Endothelial cell of umbilical vein (primary cell): ENCODE results near the gene SDE2. TPM values are rescaled to one million over a fixed set of nuclear protein-coding genes. Genes with fewer than 3 reads are reported as not detected.

ENCODE experiments used
- BruUV-seq: library from RNA; stranded (reverse); fragments of 400-500 nt; replicated peaks from 2 replicates; lab custom pipeline; 2021; lab: Mats Ljungman, UMichigan
- CTCF ChIA-PET: fragments of 300-600, 350-600 bp; sonication (Branson Sonifier 250); formaldehyde crosslinking; loops from one replicate; lab custom pipeline; 2021; ENCODE audit warnings: antibody characterized with exemption, inconsistent platforms; lab: Charles Lee
- POLR2A ChIA-PET: fragments of 300-600, 350-600 bp; sonication (Branson Sonifier 250); formaldehyde crosslinking; loops from one replicate; lab custom pipeline; 2021; ENCODE audit warnings: antibody characterized with exemption, inconsistent platforms; lab: Charles Lee
- DNase-seq: peaks from one replicate; pipeline ENCODE4 v3.0.0-alpha.2; 2011; ENCODE audit warnings: low read depth, low spot score
- FAIRE-seq: peaks from 2 replicates; lab custom pipeline; 2011; peaks lifted over from hg19 to GRCh38; lab: Jason Lieb, UNC
- H2AFZ ChIP-seq: 2 replicates; pipeline ENCODE4 v1.6.0; 2012; ENCODE audit warnings: low read depth, low read length, control low read depth, inconsistent platforms
- H3K27ac ChIP-seq: 2 replicates; pipeline ENCODE4 v1.5.1; 2011; ENCODE audit warnings: low read depth, mild to moderate bottlenecking, control low read depth, low read length, moderate library complexity; ENCODE audit not compliant: insufficient read depth
- H3K27me3 ChIP-seq, 2 experiments: 2 replicates each; pipeline versions ENCODE4 v1.6.0 to v1.6.1; 2011; ENCODE audit warnings: low read length in 2 of 2, mixed read lengths in 1 of 2; ENCODE audit not compliant: control insufficient read depth in 2 of 2, insufficient read depth in 2 of 2
- H3K36me3 ChIP-seq, 2 experiments: 2 replicates in 1 of 2; 3 replicates in 1 of 2; pipeline ENCODE4 v1.5.1; 2011; ENCODE audit warnings: low read length in 2 of 2, mild to moderate bottlenecking in 1 of 2, moderate library complexity in 1 of 2; ENCODE audit not compliant: control insufficient read depth in 2 of 2, insufficient read depth in 2 of 2; ENCODE audit errors: extremely low read depth in 1 of 2
- H3K4me1 ChIP-seq: 3 replicates; pipeline ENCODE4 v1.5.1; 2011; ENCODE audit warnings: mild to moderate bottlenecking, low read length; ENCODE audit not compliant: control insufficient read depth, insufficient read depth; ENCODE audit errors: extremely low read depth
- H3K4me2 ChIP-seq: 2 replicates; pipeline ENCODE4 v1.6.1; 2011; ENCODE audit warnings: low read length, control low read depth, mixed read lengths; ENCODE audit not compliant: insufficient read depth
- H3K4me3 ChIP-seq, 3 experiments: fragments of 200-600 bp in 1 of 3; sonication (generic), shearing (Covaris generic) in 1 of 3; replicated peaks in 1 of 3; 2 replicates each; pipeline ENCODE4 v1.5.1; 2011 to 2016; ENCODE audit warnings: control low read depth in 3 of 3, low read length in 3 of 3, mild to moderate bottlenecking in 2 of 3, inconsistent platforms in 1 of 3, low read depth in 1 of 3, moderate library complexity in 1 of 3; ENCODE audit not compliant: insufficient read depth in 1 of 3
- H3K79me2 ChIP-seq: 2 replicates; pipeline ENCODE4 v1.6.0; 2012; ENCODE audit warnings: low read length, inconsistent platforms; ENCODE audit not compliant: control insufficient read depth, insufficient read depth
- H3K9ac ChIP-seq: replicated peaks from 2 replicates; pipeline ENCODE3; 2011; ENCODE audit warnings: low read length, control low read depth; ENCODE audit not compliant: insufficient read depth; ENCODE audit errors: extremely low read depth
- H3K9me1 ChIP-seq: replicated peaks from 3 replicates; pipeline ENCODE4 v1.6.0; 2011; ENCODE audit warnings: mild to moderate bottlenecking, low read length; ENCODE audit not compliant: control insufficient read depth, insufficient read depth; ENCODE audit errors: extremely low read depth
- H3K9me3 ChIP-seq: replicated peaks from 2 replicates; pipeline ENCODE4 v1.5.1; 2012; ENCODE audit warnings: low read length, inconsistent platforms; ENCODE audit not compliant: control insufficient read depth, insufficient read depth
- H4K20me1 ChIP-seq: replicated peaks from 2 replicates; pipeline ENCODE3; 2011; ENCODE audit warnings: mild to moderate bottlenecking, low read length; ENCODE audit not compliant: control insufficient read depth, insufficient read depth; ENCODE audit errors: extremely low read depth
- CTCF ChIP-seq, 2 donors: IDR thresholded peaks; 1 replicate in 1 of 2; 2 replicates in 1 of 2; pipeline ENCODE4 v1.5.1; 2011; ENCODE audit warnings: low read length in 2 of 2, mild to moderate bottlenecking in 2 of 2, moderate library complexity in 2 of 2, control low read depth in 1 of 2, inconsistent platforms in 1 of 2, low read depth in 1 of 2; ENCODE audit not compliant: insufficient read depth in 1 of 2; ENCODE audit errors: extremely low read depth in 1 of 2
- GATA2 ChIP-seq: IDR thresholded peaks from 2 replicates; pipeline ENCODE4 v1.7.0; 2011; ENCODE audit warnings: low read depth, mild to moderate bottlenecking, moderate library complexity, mixed read lengths, low read length; ENCODE audit not compliant: insufficient read length, insufficient read depth
- JUN ChIP-seq: IDR thresholded peaks from 2 replicates; pipeline ENCODE4 v1.6.1; 2011; ENCODE audit warnings: borderline replicate concordance, low read depth; ENCODE audit not compliant: insufficient read length, insufficient read depth
- POLR2A ChIP-seq: IDR thresholded peaks from 2 replicates; pipeline ENCODE4 v1.6.1; 2012; ENCODE audit warnings: low read depth, mild to moderate bottlenecking, control low read depth, low read length
- dilution Hi-C: fragments of 300-500 bp; cut with MboI; formaldehyde crosslinking; loops from one replicate; pipeline ENCODE4 v1.15.0; 2019; ENCODE audit warnings: low sequenced_read_pairs; ENCODE audit not compliant: extremely low pct_ligation_motif_present
- intact Hi-C: fragments of 100-400 bp; cut with micrococcal nuclease; formaldehyde crosslinking; loops from one replicate; pipeline ENCODE4 v1.10.0; 2022
- polyA plus RNA-seq, 4 experiments: library from polyadenylated mRNA; depleted of rRNA in 3 of 4; stranded (reverse) in 3 of 4; unstranded in 1 of 4; fragments of >200 nt; gene quantifications; 2 replicates each; pipeline versions ENCODE4 v1.2.1 to v1.2.3, GENCODE V29; 2011 to 2012; ENCODE audit warnings: missing spikeins in 1 of 4
- total RNA-seq: library from RNA; stranded (reverse); gene quantifications from 2 replicates; pipeline ENCODE4 v1.2.3, GENCODE V29; 2021

The SDE2 gene
- total and polyA plus RNA-seq, 2 donors (not counting 3 experiments of a cell fraction or from before 2014, with no cell fraction given), result 11.9 to 16.1 TPM

- POLR2A ChIA-PET, result interaction anchor here (0.9 to 1.0 kb wide), 2 partner anchors 12 to 75 kb away, joined by 3 to 4 read pairs; partner anchors contain the start of genes H3-3A and SDE2
- no peak overlapping the region for H3K27ac ChIP-seq
- H3K9me3 ChIP-seq, result no peaks in the 10 kb centered on the region
- H3K36me3 ChIP-seq, result peaks cover 24 to 33% of the 10 kb centered on the region in 2 experiments
- H3K9ac ChIP-seq, result no peak overlapping the region
- H2AFZ ChIP-seq, result no peak overlapping the region
- H3K79me2 ChIP-seq, result peaks cover 11% of the 10 kb centered on the region
- no peak overlapping the region for H3K4me3 ChIP-seq
- no peaks in the 10 kb centered on the region for H4K20me1 ChIP-seq
- H3K4me1 ChIP-seq, result no peaks in the 10 kb centered on the region
- DNase-seq (peak; percentile 58), FAIRE-seq (peak; percentile 33)
- no peaks in the 10 kb centered on the region for H3K9me1 ChIP-seq
- CTCF ChIA-PET, result interaction anchor here (0.6 to 3.9 kb wide), 41 partner anchors 9 to 669 kb away, joined by 3 to 61 read pairs (median 4); partner anchors contain the start of genes H3-3A, SDE2 and SRP9
- H3K4me2 ChIP-seq, result no peak overlapping the region
- no peak for TF ChIP-seq POLR2A
- peak; percentile 36 to 57 for TF ChIP-seq CTCF (IDR thresholded peaks at IDR 0.05; ENCODE audit: extremely low read depth in 1 of 2, insufficient read depth in 1 of 2, low read depth in 1 of 2, low read length in 2 of 2)
- H3K27me3 ChIP-seq, result no peaks in the 10 kb centered on the region
- dilution Hi-C loops (no loop called here), intact Hi-C loops (no loop called here)
- no TSS peak for BruUV-seq
Observed at GRCh38 chr1:225987491-225988316, 11.4 kb downstream of the SDE2 start.

GRCh38 chr1:225981714-225982113 lies 17.4 kb downstream of the SDE2 start:
- BruUV-seq, result no TSS peak
- Histone ChIP-seq H3K4me1 (no peaks in the 10 kb centered on the region), H2AFZ (no peak overlapping the region), H3K9me3 (no peaks in the 10 kb centered on the region), H3K9ac (no peak overlapping the region), H3K27ac (no peak overlapping the region), H3K79me2 (peaks cover 5% of the 10 kb centered on the region), H3K4me3 (no peak overlapping the region), H3K9me1 (no peaks in the 10 kb centered on the region), H4K20me1 (no peaks in the 10 kb centered on the region), H3K36me3 (peaks cover 10 to 23% of the 10 kb centered on the region in 2 experiments), H3K27me3 (no peaks in the 10 kb centered on the region), H3K4me2 (no peak overlapping the region)
- no peak for FAIRE-seq
- TF ChIP-seq CTCF (IDR thresholded peaks at IDR 0.05; ENCODE audit: extremely low read depth in 1 of 2, insufficient read depth in 1 of 2, low read depth in 1 of 2, low read length in 2 of 2) (no peak), GATA2 (no peak), POLR2A (no peak), JUN (no peak)
- no peak for DNase-seq
- ChIA-PET CTCF (interaction anchor here (1.5 kb wide), 1 partner anchor 83 kb away, joined by 3 read pairs; no protein-coding TSS in a partner anchor), POLR2A (no interaction called here)
- dilution Hi-C loops (no loop called here), intact Hi-C loops (no loop called here)
